ENCODE data around the gene ASIC4. TPM values are rescaled to one million over a fixed set of nuclear protein-coding genes. Genes with fewer than 3 reads are reported as not detected.

The ASIC4 gene
- polyA plus RNA-seq, 2 of the 4 experiments (the other 2 are of a cell fraction): 0.04 TPM; not detected in 1

DNA sequence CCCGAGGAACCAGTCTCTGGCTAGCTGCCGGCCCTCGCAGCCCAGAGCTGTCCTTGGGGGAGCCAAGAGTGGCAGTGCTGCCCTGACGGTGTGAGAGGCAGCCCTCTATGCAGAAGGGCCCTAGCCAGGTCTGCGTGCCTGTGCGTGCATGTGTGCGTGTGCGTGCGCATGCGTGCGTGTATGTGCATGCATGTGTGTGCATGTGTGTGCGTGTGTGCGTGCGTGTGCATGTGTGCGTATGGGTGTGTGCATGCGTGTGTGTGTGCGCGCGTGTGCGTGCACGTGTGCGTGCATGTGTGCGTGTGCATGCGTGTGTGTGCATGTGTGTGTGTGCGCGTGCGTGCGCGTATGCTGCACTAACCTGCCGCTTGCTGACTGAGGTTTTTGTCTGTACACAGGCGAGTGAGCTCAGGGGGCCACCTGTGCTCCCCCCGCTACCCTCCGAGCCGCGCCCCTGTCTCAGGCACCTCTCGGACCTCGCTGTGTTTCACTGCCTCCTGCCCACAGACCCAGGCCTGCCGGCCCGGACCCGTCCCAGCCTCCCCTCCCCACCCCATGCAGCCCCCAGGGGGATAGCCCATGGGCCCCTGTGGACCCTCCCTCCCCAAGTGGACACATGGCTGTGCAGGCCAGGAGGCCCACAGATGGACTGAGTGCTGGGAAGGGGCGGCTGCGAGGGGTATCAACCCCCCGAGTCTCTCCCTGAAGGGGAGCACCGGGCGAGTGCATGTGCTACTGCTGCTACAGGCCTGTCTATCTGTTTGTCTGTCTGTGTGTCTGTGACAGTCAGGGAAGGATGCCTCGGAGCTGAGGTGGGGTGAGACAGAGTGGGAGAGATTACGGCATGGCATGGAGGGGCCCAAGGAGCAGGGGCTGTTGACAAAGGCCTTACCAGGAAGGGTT is 48.4 kb upstream of the ASIC4 start:
- ChIA-PET POLR2A (no interaction called here), CTCF (interaction anchor here (89.4 kb wide), 1 partner anchor 40 kb away, joined by 3291 read pairs; the partner anchor contains the start of genes ASIC4, CHPF, GMPPA and TMEM198)
- 90% methylated on average over 44 of the region's 47 CpGs for WGBS (ENCODE audit: missing lambda C conversion rate)
- ATAC-seq (no peak), DNase-seq (ENCODE audit: low read depth in 1 of 2, low spot score in 1 of 2) (no peak), FAIRE-seq (no peak)
- no peaks in the 10 kb centered on the region for H3K9me3 ChIP-seq
- no peak overlapping the region for H3K4me3 ChIP-seq
- H3K4me2 ChIP-seq: no peak overlapping the region
- no peak for TF ChIP-seq PHF8 (IDR thresholded peaks at IDR 0.05; ENCODE audit: borderline replicate concordance, low read depth)
- H3K4me1 ChIP-seq: peaks cover 14% of the 10 kb centered on the region
- no peak overlapping the region for H3K27ac ChIP-seq

DNA sequence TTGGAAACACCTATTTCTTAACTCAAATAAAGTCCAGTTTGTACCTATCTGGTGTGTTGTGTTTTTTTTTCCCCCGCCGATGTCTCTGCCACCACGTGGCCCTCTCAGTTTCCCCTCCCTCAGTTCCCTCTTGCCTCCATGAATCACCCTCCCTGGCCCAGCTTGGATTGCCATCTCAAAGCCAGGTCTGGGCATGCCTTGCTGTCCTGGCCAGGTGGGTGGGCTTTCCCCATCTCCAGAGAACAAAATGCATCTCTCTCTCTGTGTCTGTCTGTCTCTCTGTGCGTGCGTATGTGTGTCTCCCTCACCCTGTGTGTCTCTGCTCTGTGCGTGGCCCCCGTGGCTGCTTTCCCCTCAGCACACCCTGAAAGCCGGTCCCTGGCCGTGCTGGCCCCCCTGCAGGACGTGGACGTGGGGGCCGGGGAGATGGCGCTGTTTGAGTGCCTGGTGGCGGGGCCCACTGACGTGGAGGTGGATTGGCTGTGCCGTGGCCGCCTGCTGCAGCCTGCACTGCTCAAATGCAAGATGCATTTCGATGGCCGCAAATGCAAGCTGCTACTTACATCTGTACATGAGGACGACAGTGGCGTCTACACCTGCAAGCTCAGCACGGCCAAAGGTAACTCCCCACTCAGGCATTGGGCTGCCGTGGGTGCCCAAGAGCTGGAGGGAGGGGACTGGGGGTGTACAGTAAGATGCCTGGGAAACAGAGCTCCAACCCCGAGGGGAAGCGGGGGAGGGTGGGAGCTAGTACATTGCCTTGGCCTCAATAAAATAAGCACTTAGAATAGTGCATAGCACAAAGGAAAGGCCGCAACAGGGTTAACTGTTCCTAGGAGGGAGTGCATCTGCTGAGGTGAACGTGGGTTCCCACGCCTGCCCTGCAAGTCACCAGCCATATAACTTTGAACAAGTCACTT is 47.2 kb upstream of the ASIC4 start:
- TF ChIP-seq FOSB (CRISPR knock-in tag; IDR thresholded peaks at IDR 0.05) (no peak), MAZ (IDR thresholded peaks at IDR 0.05; ENCODE audit: borderline replicate concordance, low read depth, low read length) (no peak), FOSL2 (IDR thresholded peaks at IDR 0.05) (no peak), FOSL2 (CRISPR knock-in tag; IDR thresholded peaks at IDR 0.05) (no peak), BHLHE40 (IDR thresholded peaks at IDR 0.05; ENCODE audit: low read depth, low read length) (no peak), RCOR1 (IDR thresholded peaks at IDR 0.05; ENCODE audit: low read depth, low read length) (no peak), TFCP2L1 (CRISPR knock-in tag; IDR thresholded peaks at IDR 0.05) (no peak), NFE2L2 (conservative IDR thresholded peaks at IDR 0.05; ENCODE audit: low read length) (no peak), EHMT2 (IDR thresholded peaks at IDR 0.05; ENCODE audit: low read depth) (no peak), NPAS2 (CRISPR knock-in tag; IDR thresholded peaks at IDR 0.05; ENCODE audit: borderline replicate concordance) (no peak), ESRRA (IDR thresholded peaks at IDR 0.05; ENCODE audit: borderline replicate concordance, low read length) (no peak), SREBF2 (IDR thresholded peaks at IDR 0.05) (no peak), RNF2 (IDR thresholded peaks at IDR 0.05; ENCODE audit: borderline replicate concordance, low read depth) (no peak), SMC3 (IDR thresholded peaks at IDR 0.05) (no peak)
- TF ChIP-seq, protein P1, sequence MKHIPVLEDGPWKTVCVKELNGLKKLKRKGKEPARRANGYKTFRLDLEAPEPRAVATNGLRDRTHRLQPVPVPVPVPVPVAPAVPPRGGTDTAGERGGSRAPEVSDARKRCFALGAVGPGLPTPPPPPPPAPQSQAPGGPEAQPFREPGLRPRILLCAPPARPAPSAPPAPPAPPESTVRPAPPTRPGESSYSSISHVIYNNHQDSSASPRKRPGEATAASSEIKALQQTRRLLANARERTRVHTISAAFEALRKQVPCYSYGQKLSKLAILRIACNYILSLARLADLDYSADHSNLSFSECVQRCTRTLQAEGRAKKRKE (CRISPR knock-in tag; IDR thresholded peaks at IDR 0.05; ENCODE audit: low read depth): no peak
- TF ChIP-seq, protein P2, sequence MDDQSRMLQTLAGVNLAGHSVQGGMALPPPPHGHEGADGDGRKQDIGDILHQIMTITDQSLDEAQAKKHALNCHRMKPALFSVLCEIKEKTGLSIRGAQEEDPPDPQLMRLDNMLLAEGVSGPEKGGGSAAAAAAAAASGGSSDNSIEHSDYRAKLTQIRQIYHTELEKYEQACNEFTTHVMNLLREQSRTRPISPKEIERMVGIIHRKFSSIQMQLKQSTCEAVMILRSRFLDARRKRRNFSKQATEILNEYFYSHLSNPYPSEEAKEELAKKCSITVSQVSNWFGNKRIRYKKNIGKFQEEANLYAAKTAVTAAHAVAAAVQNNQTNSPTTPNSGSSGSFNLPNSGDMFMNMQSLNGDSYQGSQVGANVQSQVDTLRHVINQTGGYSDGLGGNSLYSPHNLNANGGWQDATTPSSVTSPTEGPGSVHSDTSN (IDR thresholded peaks at IDR 0.05): no peak
- H3K9me3 ChIP-seq: no peaks in the 10 kb centered on the region
- ATAC-seq (no peak), DNase-seq (ENCODE audit: low read depth in 1 of 2, low spot score in 1 of 2) (no peak), FAIRE-seq (no peak)
- 87% methylated on average over 26 of the region's 28 CpGs for WGBS (ENCODE audit: missing lambda C conversion rate)
- POLR2A ChIA-PET: no interaction called here
- H3K4me1 ChIP-seq: peaks cover 12% of the 10 kb centered on the region
- no peak overlapping the region for H3K27ac ChIP-seq
- H3K4me3 ChIP-seq: no peak overlapping the region
- no peak overlapping the region for H3K4me2 ChIP-seq
- CTCF ChIA-PET: interaction anchor here (2.0 to 89.4 kb wide), 3 partner anchors 3 to 64 kb away, joined by 17 to 3291 read pairs (median 3291); partner anchors contain the start of genes ASIC4, CHPF, GMPPA and SPEG

DNA sequence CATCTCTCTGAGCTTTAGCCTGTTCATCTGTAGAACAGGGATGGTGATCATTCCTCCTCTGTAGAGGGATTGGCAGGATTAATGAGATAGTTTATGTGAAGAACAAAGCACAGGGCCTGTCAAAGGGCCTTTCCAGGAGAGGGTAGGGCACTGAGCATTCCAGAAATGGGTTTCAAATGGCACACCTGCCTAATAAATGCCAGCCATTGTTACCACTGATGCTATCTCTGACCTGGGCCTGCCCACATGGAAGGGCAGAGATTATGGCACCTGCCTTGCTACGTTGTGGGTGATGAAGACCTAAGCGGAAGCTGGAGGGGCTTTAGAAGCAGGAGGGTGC is 46.6 kb upstream of the ASIC4 start:
- ChIA-PET CTCF (interaction anchor here (0.5 to 89.4 kb wide), 4 partner anchors 2 to 423 kb away, joined by 6 to 3291 read pairs (median 1654); partner anchors contain the start of genes ASIC4, CHPF, GMPPA and SPEG), POLR2A (interaction anchor here (0.8 kb wide), 1 partner anchor 31 kb away, joined by 3 read pairs; the partner anchor contains the start of gene GMPPA)
- Histone ChIP-seq H3K4me1 (peaks cover 12% of the 10 kb centered on the region), H3K4me3 (no peak overlapping the region), H3K9me3 (no peaks in the 10 kb centered on the region), H3K4me2 (no peak overlapping the region), H3K27ac (no peak overlapping the region)
- 86% methylated on average over 2 of the region's 2 CpGs for WGBS (ENCODE audit: missing lambda C conversion rate)
- TF ChIP-seq SREBF2 (IDR thresholded peaks at IDR 0.05): no peak
- TF ChIP-seq ZNF302 (CRISPR knock-in tag; IDR thresholded peaks at IDR 0.05): no peak
- ATAC-seq (no peak), DNase-seq (ENCODE audit: low read depth in 1 of 2, low spot score in 1 of 2) (no peak), FAIRE-seq (no peak)
